SK-N-MC (cell line): Measurements from ENCODE around the gene CELA3A.

Experiments
- EZH2 ChIP-seq: fragments of 200-600 bp; sonication (generic); IDR thresholded peaks from one replicate; pipeline ENCODE4 v1.6.1; 2017; ENCODE audit warnings: antibody characterized with exemption
- POLR2AphosphoS5 ChIP-seq: IDR thresholded peaks from 2 replicates; pipeline ENCODE4 v1.6.1; 2012; ENCODE audit warnings: mild to moderate bottlenecking, low read depth, low read length, borderline replicate concordance

GRCh38 chr1:21955501-21956281 is 45.8 kb upstream of the CELA3A start:
- TF ChIP-seq POLR2AphosphoS5 (no peak), EZH2 (no peak)
